ENCODE results near the gene DOCK1. TPM values are rescaled to one million over a fixed set of nuclear protein-coding genes. Genes with fewer than 3 reads are reported as not detected.

The DOCK1 gene
- total RNA-seq, 1 donor = 99.7 TPM

DNA sequence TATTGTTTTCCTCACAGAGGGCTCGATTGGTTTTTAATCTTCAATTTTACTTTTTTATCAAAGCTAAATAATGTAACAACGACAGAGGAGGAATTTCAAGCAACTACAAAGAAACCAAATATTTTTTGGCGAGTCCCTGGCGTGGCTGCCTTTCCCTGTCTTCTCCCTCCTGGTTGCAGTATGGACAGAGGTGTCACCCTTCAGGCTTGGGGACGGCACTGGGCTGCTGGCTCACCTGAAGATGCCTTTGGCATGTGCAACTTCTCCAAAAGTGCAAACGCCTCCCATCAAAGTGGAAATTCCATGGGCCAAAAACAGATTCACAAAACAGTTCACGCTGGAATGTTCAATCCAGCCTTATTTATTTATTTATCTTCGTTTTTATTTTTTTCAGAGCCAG lies 51.9 kb downstream of the DOCK1 start:
- no peak overlapping the region for H3K4me3 ChIP-seq (ENCODE audit: low read depth, low read length)
- DNase-seq (ENCODE audit: low read depth) = no peak
- TF ChIP-seq CTCF (IDR thresholded peaks at IDR 0.05; ENCODE audit: insufficient read depth, low read depth, low read length) = no peak

GRCh38 chr10:126959431-126959830 lies 54.2 kb downstream of the DOCK1 start:
- no peak for TF ChIP-seq CTCF (IDR thresholded peaks at IDR 0.05; ENCODE audit: insufficient read depth, low read depth, low read length)
- DNase-seq (ENCODE audit: low read depth) = no peak

DNA sequence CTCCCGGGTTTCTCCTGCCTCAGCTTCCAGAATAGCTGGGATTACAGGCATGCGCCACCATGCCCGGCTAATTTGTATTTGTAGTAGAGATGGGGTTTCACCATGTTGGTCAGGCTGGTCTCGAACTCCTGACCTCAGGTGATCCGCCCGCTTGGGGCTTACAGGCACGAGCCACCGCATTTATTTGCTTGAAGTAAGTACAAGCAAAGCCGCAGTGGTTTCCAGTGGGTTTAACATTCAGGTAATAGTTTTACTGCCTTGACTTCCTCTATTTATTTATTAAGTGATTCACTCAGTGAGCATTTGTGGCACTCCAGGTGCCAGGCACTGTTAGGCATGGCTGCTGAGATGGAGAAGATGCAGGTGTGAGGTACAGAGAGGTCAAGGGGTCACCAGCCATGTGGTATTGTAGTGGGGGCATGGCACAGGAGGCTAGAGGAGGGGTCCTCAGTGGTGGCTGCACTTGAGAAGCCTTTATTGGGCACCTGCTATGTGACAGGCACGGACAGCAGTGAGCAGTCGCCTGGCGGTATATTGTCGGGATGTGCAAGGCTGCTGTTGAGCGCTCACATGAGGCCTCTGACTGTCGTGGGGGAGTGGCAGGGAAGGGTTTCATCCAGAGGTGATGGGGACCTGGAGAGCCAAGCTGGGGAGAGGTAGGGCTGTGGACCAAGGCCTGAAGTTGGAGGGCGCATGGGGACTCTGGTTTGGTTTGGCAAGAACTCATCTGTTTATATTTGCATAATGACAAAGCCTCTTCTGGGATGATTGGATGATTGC lies 54.9 kb downstream of the DOCK1 start:
- H3K4me3 ChIP-seq (ENCODE audit: low read depth, low read length) = no peak overlapping the region
- no peak for TF ChIP-seq CTCF (IDR thresholded peaks at IDR 0.05; ENCODE audit: insufficient read depth, low read depth, low read length)
- DNase-seq (ENCODE audit: low read depth) = no peak

More at GRCh38 chr10:126959431-126959830, 54.2 kb downstream of the DOCK1 start:
- H3K4me3 ChIP-seq (ENCODE audit: low read depth, low read length) = no peak overlapping the region

- H3K4me3 ChIP-seq (ENCODE audit: low read depth, low read length) = no peak overlapping the region
- no peak for DNase-seq (ENCODE audit: low read depth)
- no peak for TF ChIP-seq CTCF (IDR thresholded peaks at IDR 0.05; ENCODE audit: insufficient read depth, low read depth, low read length)
These were observed 58.1 kb downstream of the DOCK1 start for GRCh38 chr10:126963354-126963753.

GRCh38 chr10:126964190-126964589 lies 59.0 kb downstream of the DOCK1 start:
- DNase-seq (ENCODE audit: low read depth) = no peak
- H3K4me3 ChIP-seq (ENCODE audit: low read depth, low read length) = no peak overlapping the region
- TF ChIP-seq CTCF (IDR thresholded peaks at IDR 0.05; ENCODE audit: insufficient read depth, low read depth, low read length) = no peak

- no peak overlapping the region for H3K4me3 ChIP-seq (ENCODE audit: low read depth, low read length)
- TF ChIP-seq CTCF (IDR thresholded peaks at IDR 0.05; ENCODE audit: insufficient read depth, low read depth, low read length) = no peak
- no peak for DNase-seq (ENCODE audit: low read depth)
These were observed 61.7 kb downstream of the DOCK1 start for GRCh38 chr10:126966938-126967337.

DNA sequence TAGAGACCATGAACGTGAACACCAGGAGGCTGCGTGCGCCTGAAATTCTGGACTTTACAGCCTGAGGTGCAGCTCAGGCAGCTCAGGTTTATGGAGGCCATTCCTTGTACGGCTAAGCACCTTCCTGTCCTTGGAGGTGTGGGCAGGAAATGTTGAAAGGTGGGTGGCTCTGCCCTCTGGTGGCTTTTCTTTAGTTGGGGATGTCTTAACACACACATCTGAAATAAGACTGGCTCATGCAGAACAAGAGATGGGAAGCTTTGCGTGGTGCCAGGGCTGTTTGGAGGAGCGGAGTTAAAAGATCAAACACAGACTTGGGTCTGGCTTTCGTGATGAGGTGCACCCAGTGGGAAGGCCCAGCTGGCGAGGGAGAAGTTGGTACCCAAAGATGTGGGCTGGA lies 64.1 kb downstream of the DOCK1 start:
- DNase-seq (ENCODE audit: low read depth) = no peak
- no peak overlapping the region for H3K4me3 ChIP-seq (ENCODE audit: low read depth, low read length)

More for the DNA sequence above, 64.1 kb downstream of the DOCK1 start:
- TF ChIP-seq CTCF (IDR thresholded peaks at IDR 0.05; ENCODE audit: insufficient read depth, low read depth, low read length) = peak; percentile 26

Data from fibroblast of villous mesenchyme (primary cell).